Adrenal gland (tissue), 5 donors: ENCODE measurements around the gene SMPX.

Source experiments
- CTCF ChIP-seq, 6 experiments: fragments of 450-650 bp in 4 of 6; fragments of 200-600 bp in 2 of 6; sonication (generic) in 1 of 6; IDR thresholded peaks; 1 replicate in 5 of 6; 2 replicates in 1 of 6; pipeline versions ENCODE4 v1.5.1 to v1.8.0; 2016 to 2021; ENCODE audit warnings: antibody characterized with exemption in 6 of 6, mild to moderate bottlenecking in 2 of 6, moderate library complexity in 1 of 6
- POLR2A ChIP-seq, 2 donors: fragments of 450-650 bp; IDR thresholded peaks; one replicate each; pipeline ENCODE4 v1.6.1; 2017; ENCODE audit warnings: antibody characterized with exemption in 2 of 2, mild to moderate bottlenecking in 2 of 2, moderate library complexity in 1 of 2
- donor health status: DM: no; HTN: no; CAD: no.

DNA sequence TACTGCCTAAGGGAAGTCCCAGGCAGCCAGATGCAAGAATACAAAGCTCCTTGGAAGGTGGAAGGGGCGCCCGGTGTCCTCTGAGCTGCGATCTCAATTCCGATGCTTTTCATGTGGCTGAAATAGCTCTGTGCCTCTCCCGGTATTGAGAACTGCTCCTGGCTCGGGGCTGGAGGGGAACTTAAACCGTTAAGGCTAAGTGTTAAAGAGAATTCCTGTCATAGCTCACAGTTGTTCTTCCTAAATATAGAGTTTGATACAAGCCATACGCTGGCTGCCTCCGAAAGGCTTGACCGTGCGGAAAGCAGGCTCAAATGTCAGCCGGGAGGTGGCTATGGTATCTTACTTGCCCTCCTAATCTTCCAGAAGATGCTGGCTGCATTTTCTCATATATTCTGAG is at the start of gene SMPX:
- TF ChIP-seq CTCF (IDR thresholded peaks at IDR 0.05) (no peak), POLR2A (IDR thresholded peaks at IDR 0.05) (no peak)
